GM18526 (cell line): ENCODE results near the gene CEP57.

Experiments
- POLR2A ChIP-seq: IDR thresholded peaks from 3 replicates; pipeline ENCODE4 v1.6.1; 2011; ENCODE audit not compliant: insufficient read length; ENCODE audit errors: extremely low read depth

CEP57 gene

GRCh38 chr11:95833378-95833777 lies 43.1 kb downstream of the CEP57 start:
- no peak for TF ChIP-seq POLR2A

GRCh38 chr11:95835351-95835750 lies 45.1 kb downstream of the CEP57 start:
- no peak for TF ChIP-seq POLR2A

GRCh38 chr11:95835768-95836488 lies 45.6 kb downstream of the CEP57 start:
- TF ChIP-seq POLR2A = no peak

GRCh38 chr11:95845167-95845566 lies 54.9 kb downstream of the CEP57 start:
- no peak for TF ChIP-seq POLR2A

GRCh38 chr11:95849087-95849825 lies 59.0 kb downstream of the CEP57 start:
- TF ChIP-seq POLR2A = no peak

- TF ChIP-seq POLR2A = no peak
These were observed 59.8 kb downstream of the CEP57 start for GRCh38 chr11:95850137-95850536.

GRCh38 chr11:95853138-95853537 lies 62.8 kb downstream of the CEP57 start:
- TF ChIP-seq POLR2A = no peak

GRCh38 chr11:95853862-95854261 lies 63.6 kb downstream of the CEP57 start:
- TF ChIP-seq POLR2A = no peak

GRCh38 chr11:95863486-95864140 lies 73.3 kb downstream of the CEP57 start:
- TF ChIP-seq POLR2A = no peak

GRCh38 chr11:95867105-95867504 lies 76.8 kb downstream of the CEP57 start:
- no peak for TF ChIP-seq POLR2A

GRCh38 chr11:95877291-95877690 lies 87.0 kb downstream of the CEP57 start:
- TF ChIP-seq POLR2A = no peak
